GM23338 (cell line): ENCODE measurements around the gene SLC6A3. TPM values are rescaled to one million over a fixed set of nuclear protein-coding genes. Genes with fewer than 3 reads are reported as not detected.

Experiments used
- ATAC-seq: fragments of 200-7000 bp; cut with Tn5 transposase; 3 replicates; pipeline ENCODE4 v1.9.1; 2020
- DNase-seq: peaks from one replicate; pipeline ENCODE4 v3.0.0-alpha.2; 2015; ENCODE audit warnings: low spot score
- H2AFZ ChIP-seq: fragments of 200-600 bp; sonication (generic); 2 replicates; pipeline ENCODE4 v1.8.0; 2016; ENCODE audit warnings: antibody characterized with exemption, mild to moderate bottlenecking, moderate library complexity
- H3F3A ChIP-seq: fragments of 200-600 bp; sonication (generic); replicated peaks from 2 replicates; pipeline ENCODE4 v1.8.0; 2017; ENCODE audit warnings: antibody characterized with exemption, mixed run types, low read depth
- H3K27ac ChIP-seq: fragments of 200-600 bp; sonication (generic); 2 replicates; pipeline ENCODE4 v1.6.1; 2016; ENCODE audit warnings: low read depth
- H3K27me3 ChIP-seq: fragments of 200-600 bp; sonication (generic); 2 replicates; pipeline ENCODE4 v1.8.0; 2016; ENCODE audit warnings: mild to moderate bottlenecking, mixed run types, moderate library complexity; ENCODE audit not compliant: insufficient read depth
- H3K36me3 ChIP-seq: fragments of 200-600 bp; sonication (generic); 2 replicates; pipeline ENCODE4 v1.8.0; 2016; ENCODE audit warnings: mild to moderate bottlenecking; ENCODE audit not compliant: insufficient read depth
- H3K4me1 ChIP-seq: fragments of 200-600 bp; sonication (generic); 2 replicates; pipeline ENCODE4 v1.8.0; 2016; ENCODE audit warnings: mild to moderate bottlenecking, moderate library complexity; ENCODE audit not compliant: insufficient read depth
- H3K4me2 ChIP-seq: fragments of 200-600 bp; sonication (generic); 2 replicates; pipeline ENCODE4 v1.7.1; 2017; ENCODE audit warnings: mixed run types
- H3K4me3 ChIP-seq: fragments of 200-600 bp; sonication (generic); 2 replicates; pipeline ENCODE4 v1.6.1; 2016; ENCODE audit warnings: mixed run types
- H3K79me2 ChIP-seq: fragments of 200-600 bp; sonication (generic); replicated peaks from 2 replicates; pipeline ENCODE4 v1.8.0; 2017; ENCODE audit warnings: mild to moderate bottlenecking; ENCODE audit not compliant: insufficient read depth
- H3K9me2 ChIP-seq: fragments of 200-600 bp; sonication (generic); 2 replicates; pipeline ENCODE4 v1.8.0; 2017; ENCODE audit not compliant: insufficient read depth
- H4K20me1 ChIP-seq: fragments of 200-600 bp; sonication (generic); replicated peaks from 2 replicates; pipeline ENCODE4 v1.8.0; 2017; ENCODE audit warnings: mild to moderate bottlenecking; ENCODE audit not compliant: insufficient read depth
- H3K27ac Mint-ChIP-seq: 2 replicates; pipeline ENCODE4 v1.8.0; 2020; ENCODE audit warnings: inconsistent platforms, mild to moderate bottlenecking, moderate library complexity, mixed read lengths
- H3K27me3 Mint-ChIP-seq: 3 replicates; pipeline ENCODE4 v1.8.0; 2022; ENCODE audit warnings: low read depth, mild to moderate bottlenecking, moderate library complexity, mixed read lengths, inconsistent platforms; ENCODE audit not compliant: insufficient read depth, poor library complexity
- H3K36me3 Mint-ChIP-seq: 3 replicates; pipeline ENCODE4 v1.8.0; 2021; ENCODE audit warnings: low read depth, mild to moderate bottlenecking, inconsistent platforms, moderate library complexity, mixed read lengths
- H3K4me1 Mint-ChIP-seq: 3 replicates; pipeline ENCODE4 v1.8.0; 2020; ENCODE audit warnings: mild to moderate bottlenecking, inconsistent platforms, mixed read lengths
- H3K4me3 Mint-ChIP-seq: 3 replicates; pipeline ENCODE4 v1.8.0; 2021; ENCODE audit warnings: moderate library complexity, mild to moderate bottlenecking, inconsistent platforms, mixed read lengths
- H3K9me3 Mint-ChIP-seq: 3 replicates; pipeline ENCODE4 v1.8.0; 2020; ENCODE audit warnings: moderate library complexity, mild to moderate bottlenecking, inconsistent platforms, mixed read lengths
- CREB1 ChIP-seq: fragments of 250-450 bp; sonication (Bioruptor Pico); IDR thresholded peaks from 2 replicates; pipeline ENCODE4 v1.5.0; 2020; ENCODE audit warnings: low read depth, mild to moderate bottlenecking, moderate library complexity
- CTCF ChIP-seq, 2 experiments: fragments of 200-600 bp in 1 of 2; sonication (generic) in 1 of 2; conservative IDR thresholded peaks; 2 replicates each; pipeline versions ENCODE4 v1.5.1 to v1.6.1; 2016 to 2017; ENCODE audit warnings: antibody characterized with exemption in 2 of 2, low read depth in 2 of 2, mild to moderate bottlenecking in 2 of 2, moderate library complexity in 1 of 2
- ETS1 ChIP-seq: IDR thresholded peaks from 2 replicates; pipeline ENCODE4 v1.6.1; 2016; ENCODE audit warnings: antibody characterized with exemption
- EZH2 ChIP-seq: fragments of 200-600 bp; sonication (generic); IDR thresholded peaks from one replicate; pipeline ENCODE4 v1.8.0; 2017; ENCODE audit warnings: antibody characterized with exemption, mild to moderate bottlenecking, low read depth; ENCODE audit not compliant: unreplicated experiment
- EZH2phosphoT487 ChIP-seq: fragments of 200-600 bp; sonication (generic); IDR thresholded peaks from one replicate; pipeline ENCODE4 v1.8.1; 2018; ENCODE audit warnings: antibody characterized with exemption; ENCODE audit not compliant: unreplicated experiment
- NANOG ChIP-seq: IDR thresholded peaks from 2 replicates; pipeline ENCODE4 v1.6.1; 2016; ENCODE audit warnings: antibody characterized with exemption, borderline replicate concordance
- STAT1 ChIP-seq: IDR thresholded peaks from one replicate; pipeline ENCODE4 v1.6.1; 2016; ENCODE audit warnings: antibody characterized with exemption; ENCODE audit not compliant: unreplicated experiment
- ZNF331 ChIP-seq: fragments of 250-450 bp; sonication (Bioruptor Pico); IDR thresholded peaks from 2 replicates; pipeline ENCODE4 v1.5.0; 2020; ENCODE audit warnings: low read depth, mild to moderate bottlenecking, moderate library complexity
- polyA plus RNA-seq: library from polyadenylated mRNA; unstranded; fragments of >200 nt; fragmentation: Nextera tagmentation; extraction: Ambion mirVana; gene quantifications from 2 replicates; pipeline ENCODE4 v1.2.1, GENCODE V29; 2016
- total RNA-seq: library from RNA; depleted of rRNA; stranded (reverse); fragments of >200 nt; shearing (Covaris generic); gene quantifications from 2 replicates; pipeline ENCODE4 v1.2.3, GENCODE V29; 2014
- TF ChIP-seq, protein P1 (sequence below): fragments of 250-450 bp; sonication (Bioruptor Pico); IDR thresholded peaks from 2 replicates; pipeline ENCODE4 v1.5.0; 2020; ENCODE audit warnings: mild to moderate bottlenecking, moderate library complexity

SLC6A3 gene
- total and polyA plus RNA-seq, 2 experiments from 2014 or later, result 0.76 to 1.0 TPM

DNA sequence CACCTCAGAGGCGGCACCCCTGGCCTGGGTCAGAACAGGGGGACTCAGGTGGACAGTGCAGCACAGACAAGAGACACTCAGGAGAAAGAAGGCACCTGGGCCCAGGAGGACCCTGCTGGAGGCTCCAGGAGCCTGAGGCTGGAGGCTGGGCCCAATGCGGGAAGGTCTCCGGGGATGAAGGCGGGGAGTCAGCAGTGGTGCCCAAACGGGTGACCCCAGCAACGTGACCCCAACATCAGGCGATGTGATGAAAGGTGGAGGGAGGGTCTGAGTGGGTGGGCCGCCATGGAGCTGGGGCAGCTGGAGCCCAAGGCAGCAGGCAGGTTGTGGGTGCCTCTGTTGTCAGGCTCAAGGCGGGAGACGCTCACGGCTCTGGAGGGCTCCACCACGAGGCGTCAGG lies 41.0 kb upstream of the SLC6A3 start:
- H3K27me3 ChIP-seq, result no peaks in the 10 kb centered on the region
- H3K79me2 ChIP-seq, result 0 out of 2 replicates have a peak, but pooled peaks cover 11% of the 10 kb centered on the region
- no peak overlapping the region for H3K4me2 ChIP-seq
- no peak overlapping the region for H2AFZ ChIP-seq
- H3K9me3 Mint-ChIP-seq, result no peaks in the 10 kb centered on the region; the same call in 2 of the 3 replicates
- ATAC-seq, result no peak
- no peaks in the 10 kb centered on the region for H3K4me1 ChIP-seq
- DNase-seq, result no peak
- peaks cover 2% of the 10 kb centered on the region; the same call in 1 of the 3 replicates for H3K4me1 Mint-ChIP-seq
- peaks cover 8% of the 10 kb centered on the region; the same call in 1 of the 2 replicates for H3F3A ChIP-seq
- no peak overlapping the region for H3K4me3 ChIP-seq
- H3K27ac ChIP-seq, result no peak overlapping the region
- H3K9me2 ChIP-seq, result no peaks in the 10 kb centered on the region
- peaks cover 12% of the 10 kb centered on the region for H3K27me3 Mint-ChIP-seq
- peaks cover 10% of the 10 kb centered on the region; the same call in 1 of the 2 replicates for H4K20me1 ChIP-seq
- H3K36me3 Mint-ChIP-seq, result peaks cover 74% of the 10 kb centered on the region
- no peak for TF ChIP-seq NANOG
- no peak for TF ChIP-seq STAT1
- TF ChIP-seq ZNF331 (CRISPR knock-in tag), result no peak
- TF ChIP-seq EZH2phosphoT487, result no peak
- TF ChIP-seq ETS1, result no peak
- TF ChIP-seq, protein P1, sequence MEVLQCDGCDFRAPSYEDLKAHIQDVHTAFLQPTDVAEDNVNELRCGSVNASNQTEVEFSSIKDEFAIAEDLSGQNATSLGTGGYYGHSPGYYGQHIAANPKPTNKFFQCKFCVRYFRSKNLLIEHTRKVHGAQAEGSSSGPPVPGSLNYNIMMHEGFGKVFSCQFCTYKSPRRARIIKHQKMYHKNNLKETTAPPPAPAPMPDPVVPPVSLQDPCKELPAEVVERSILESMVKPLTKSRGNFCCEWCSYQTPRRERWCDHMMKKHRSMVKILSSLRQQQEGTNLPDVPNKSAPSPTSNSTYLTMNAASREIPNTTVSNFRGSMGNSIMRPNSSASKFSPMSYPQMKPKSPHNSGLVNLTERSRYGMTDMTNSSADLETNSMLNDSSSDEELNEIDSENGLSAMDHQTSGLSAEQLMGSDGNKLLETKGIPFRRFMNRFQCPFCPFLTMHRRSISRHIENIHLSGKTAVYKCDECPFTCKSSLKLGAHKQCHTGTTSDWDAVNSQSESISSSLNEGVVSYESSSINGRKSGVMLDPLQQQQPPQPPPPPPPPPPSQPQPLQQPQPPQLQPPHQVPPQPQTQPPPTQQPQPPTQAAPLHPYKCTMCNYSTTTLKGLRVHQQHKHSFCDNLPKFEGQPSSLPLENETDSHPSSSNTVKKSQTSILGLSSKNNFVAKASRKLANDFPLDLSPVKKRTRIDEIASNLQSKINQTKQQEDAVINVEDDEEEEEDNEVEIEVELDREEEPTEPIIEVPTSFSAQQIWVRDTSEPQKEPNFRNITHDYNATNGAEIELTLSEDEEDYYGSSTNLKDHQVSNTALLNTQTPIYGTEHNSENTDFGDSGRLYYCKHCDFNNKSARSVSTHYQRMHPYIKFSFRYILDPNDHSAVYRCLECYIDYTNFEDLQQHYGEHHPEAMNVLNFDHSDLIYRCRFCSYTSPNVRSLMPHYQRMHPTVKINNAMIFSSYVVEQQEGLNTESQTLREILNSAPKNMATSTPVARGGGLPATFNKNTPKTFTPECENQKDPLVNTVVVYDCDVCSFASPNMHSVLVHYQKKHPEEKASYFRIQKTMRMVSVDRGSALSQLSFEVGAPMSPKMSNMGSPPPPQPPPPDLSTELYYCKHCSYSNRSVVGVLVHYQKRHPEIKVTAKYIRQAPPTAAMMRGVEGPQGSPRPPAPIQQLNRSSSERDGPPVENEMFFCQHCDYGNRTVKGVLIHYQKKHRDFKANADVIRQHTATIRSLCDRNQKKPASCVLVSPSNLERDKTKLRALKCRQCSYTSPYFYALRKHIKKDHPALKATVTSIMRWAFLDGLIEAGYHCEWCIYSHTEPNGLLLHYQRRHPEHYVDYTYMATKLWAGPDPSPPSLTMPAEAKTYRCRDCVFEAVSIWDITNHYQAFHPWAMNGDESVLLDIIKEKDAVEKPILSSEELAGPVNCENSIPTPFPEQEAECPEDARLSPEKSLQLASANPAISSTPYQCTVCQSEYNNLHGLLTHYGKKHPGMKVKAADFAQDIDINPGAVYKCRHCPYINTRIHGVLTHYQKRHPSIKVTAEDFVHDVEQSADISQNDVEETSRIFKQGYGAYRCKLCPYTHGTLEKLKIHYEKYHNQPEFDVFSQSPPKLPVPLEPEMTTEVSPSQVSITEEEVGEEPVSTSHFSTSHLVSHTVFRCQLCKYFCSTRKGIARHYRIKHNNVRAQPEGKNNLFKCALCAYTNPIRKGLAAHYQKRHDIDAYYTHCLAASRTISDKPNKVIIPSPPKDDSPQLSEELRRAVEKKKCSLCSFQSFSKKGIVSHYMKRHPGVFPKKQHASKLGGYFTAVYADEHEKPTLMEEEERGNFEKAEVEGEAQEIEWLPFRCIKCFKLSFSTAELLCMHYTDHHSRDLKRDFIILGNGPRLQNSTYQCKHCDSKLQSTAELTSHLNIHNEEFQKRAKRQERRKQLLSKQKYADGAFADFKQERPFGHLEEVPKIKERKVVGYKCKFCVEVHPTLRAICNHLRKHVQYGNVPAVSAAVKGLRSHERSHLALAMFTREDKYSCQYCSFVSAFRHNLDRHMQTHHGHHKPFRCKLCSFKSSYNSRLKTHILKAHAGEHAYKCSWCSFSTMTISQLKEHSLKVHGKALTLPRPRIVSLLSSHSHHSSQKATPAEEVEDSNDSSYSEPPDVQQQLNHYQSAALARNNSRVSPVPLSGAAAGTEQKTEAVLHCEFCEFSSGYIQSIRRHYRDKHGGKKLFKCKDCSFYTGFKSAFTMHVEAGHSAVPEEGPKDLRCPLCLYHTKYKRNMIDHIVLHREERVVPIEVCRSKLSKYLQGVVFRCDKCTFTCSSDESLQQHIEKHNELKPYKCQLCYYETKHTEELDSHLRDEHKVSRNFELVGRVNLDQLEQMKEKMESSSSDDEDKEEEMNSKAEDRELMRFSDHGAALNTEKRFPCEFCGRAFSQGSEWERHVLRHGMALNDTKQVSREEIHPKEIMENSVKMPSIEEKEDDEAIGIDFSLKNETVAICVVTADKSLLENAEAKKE (CRISPR knock-in tag), result no peak
- TF ChIP-seq CREB1 (CRISPR knock-in tag), result no peak
- TF ChIP-seq EZH2, result no peak
- TF ChIP-seq CTCF (conservative IDR thresholded peaks at IDR 0.05; ENCODE audit: low read depth in 2 of 2), result no peak
- no peak overlapping the region for H3K4me3 Mint-ChIP-seq
- no peak overlapping the region for H3K27ac Mint-ChIP-seq
- H3K36me3 ChIP-seq, result peaks cover 14% of the 10 kb centered on the region
